22Rv1 (cell line): ENCODE data around the gene LRRC7.

Experiments used
- CTCF ChIP-seq: fragments of 450-650 bp; IDR thresholded peaks from 2 replicates; pipeline ENCODE4 v1.5.1; 2017; ENCODE audit warnings: mild to moderate bottlenecking
- ZFX ChIP-seq: fragments of 450-650 bp; IDR thresholded peaks from 2 replicates; pipeline ENCODE4 v1.6.1; 2017; ENCODE audit warnings: antibody characterized with exemption, borderline replicate concordance

- no peak for TF ChIP-seq CTCF
- TF ChIP-seq ZFX, result no peak
Observed at GRCh38 chr1:69645477-69645876, 77.8 kb downstream of the LRRC7 start.
